K562 (cell line): ENCODE measurements around the gene GNAQ.

Source experiments
- CREB1 ChIP-seq, 2 experiments: sonication (generic) in 1 of 2; formaldehyde crosslinking in 1 of 2; IDR thresholded peaks; 2 replicates each; pipeline versions ENCODE4 v1.6.1 to v1.8.0; 2012 to 2022; ENCODE audit warnings: inconsistent platforms in 1 of 2, mild to moderate bottlenecking in 1 of 2, missing genetic modification reagents in 1 of 2, moderate library complexity in 1 of 2
- FOXK2 ChIP-seq, 2 experiments: fragments of 450-650 bp; IDR thresholded peaks in 1 of 2; conservative IDR thresholded peaks in 1 of 2; 2 replicates each; pipeline ENCODE4 v1.6.1; 2016; ENCODE audit warnings: low read depth in 2 of 2, mild to moderate bottlenecking in 1 of 2
- JUN ChIP-seq, 2 experiments: sonication (generic) in 1 of 2; formaldehyde crosslinking in 1 of 2; IDR thresholded peaks; 2 replicates each; pipeline versions ENCODE4 v1.6.1 to v1.8.0; 2012 to 2022; ENCODE audit warnings: borderline replicate concordance in 2 of 2, mild to moderate bottlenecking in 2 of 2, improper control_type of control experiment in 1 of 2, low read depth in 1 of 2, low read length in 1 of 2, missing genetic modification reagents in 1 of 2
- KLF16 ChIP-seq: IDR thresholded peaks from 2 replicates; pipeline ENCODE4 v1.6.1; 2016; ENCODE audit warnings: antibody characterized with exemption
- MYC ChIP-seq, 2 experiments: fragments of 250-450 bp in 1 of 2; sonication (Bioruptor Pico) in 1 of 2; IDR thresholded peaks; 2 replicates each; pipeline versions ENCODE4 v1.5.1 to v1.6.1; 2012 to 2021; ENCODE audit warnings: low read depth in 2 of 2, borderline replicate concordance in 1 of 2, improper control_type of control experiment in 1 of 2, low read length in 1 of 2, mild to moderate bottlenecking in 1 of 2, moderate library complexity in 1 of 2
- POLR2A ChIP-seq: fragments of 450-650 bp; conservative IDR thresholded peaks from 2 replicates; pipeline ENCODE4 v1.6.1; 2016
- POLR2AphosphoS5 ChIP-seq: IDR thresholded peaks from 2 replicates; pipeline ENCODE4 v1.6.1; 2011; ENCODE audit warnings: mild to moderate bottlenecking, low read depth, low read length, moderate library complexity; ENCODE audit not compliant: control insufficient read depth, insufficient read depth
- ZNF436 ChIP-seq: fragments of 250-450, 450-650 bp; sonication (Bioruptor Pico); formaldehyde crosslinking; IDR thresholded peaks from 2 replicates; pipeline ENCODE4 v1.7.0; 2020; ENCODE audit warnings: mild to moderate bottlenecking
- TF ChIP-seq, protein P1 (sequence below), 3 experiments: IDR thresholded peaks in 2 of 3; conservative IDR thresholded peaks in 1 of 3; 2 replicates each; pipeline ENCODE4 v1.5.1; 2011 to 2012; ENCODE audit warnings: low read length in 3 of 3, mild to moderate bottlenecking in 3 of 3, control low read depth in 2 of 3, improper control_type of control experiment in 1 of 3, inconsistent platforms in 1 of 3, low read depth in 1 of 3, mixed read lengths in 1 of 3, moderate library complexity in 1 of 3; ENCODE audit not compliant: insufficient read depth in 2 of 3
- TF ChIP-seq, protein P2 (sequence below): sonication (generic); formaldehyde crosslinking; IDR thresholded peaks from 2 replicates; pipeline ENCODE4 v1.8.1; 2023; ENCODE audit warnings: mild to moderate bottlenecking, missing genetic modification reagents
- TF ChIP-seq, protein P3 (sequence below): IDR thresholded peaks from 2 replicates; pipeline ENCODE4 v1.6.1; 2014; ENCODE audit warnings: antibody characterized with exemption
- TF ChIP-seq, protein P4 (sequence below): sonication (generic); formaldehyde crosslinking; IDR thresholded peaks from 2 replicates; pipeline ENCODE4 v1.8.1; 2023; ENCODE audit warnings: mild to moderate bottlenecking, missing genetic modification reagents

DNA sequence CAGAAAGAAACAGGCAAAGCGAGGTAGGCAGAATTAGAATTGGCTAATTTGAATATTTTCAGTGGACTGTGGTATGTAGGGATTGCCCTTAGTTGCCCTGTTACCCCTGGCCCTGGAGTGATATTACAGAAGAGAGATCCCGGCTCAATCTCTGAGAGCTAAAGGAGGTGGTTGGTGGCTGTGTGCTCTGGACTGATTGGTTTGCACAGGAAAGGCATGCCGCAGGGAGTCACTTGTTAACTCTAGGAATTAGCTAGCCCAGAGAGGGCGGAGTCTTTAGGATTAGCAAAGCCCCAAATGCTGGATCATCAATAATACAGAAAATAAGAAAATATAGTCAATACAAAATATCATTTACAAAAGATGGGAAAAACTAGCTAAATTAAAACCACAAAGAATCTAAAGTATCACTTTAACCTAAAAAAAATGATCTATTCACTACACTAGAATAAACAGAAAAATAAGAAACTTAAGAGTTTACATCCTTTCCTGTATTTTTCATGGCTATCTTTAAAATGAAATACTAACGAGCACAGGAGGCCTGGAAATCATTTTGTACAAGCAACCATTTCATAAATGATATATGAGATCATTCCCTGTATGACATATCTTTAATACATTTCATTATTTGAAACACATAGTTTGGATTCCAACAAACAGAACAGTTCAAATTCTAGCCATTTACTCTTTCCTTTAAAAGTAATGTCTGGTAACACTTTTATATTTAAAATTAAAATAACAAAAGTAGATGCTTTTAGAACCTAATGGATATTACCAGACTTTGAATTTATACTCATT is 71.1 kb downstream of the GNAQ start:
- no peak for TF ChIP-seq JUN (IDR thresholded peaks at IDR 0.05; ENCODE audit: borderline replicate concordance, low read depth, low read length)
- no peak for TF ChIP-seq JUN (CRISPR knock-in tag; IDR thresholded peaks at IDR 0.05; ENCODE audit: borderline replicate concordance)
- TF ChIP-seq MYC (IDR thresholded peaks at IDR 0.05; ENCODE audit: low read depth, low read length), result no peak
- no peak for TF ChIP-seq MYC (CRISPR knock-in tag; IDR thresholded peaks at IDR 0.05; ENCODE audit: borderline replicate concordance, low read depth)
- TF ChIP-seq POLR2AphosphoS5, result no peak
- TF ChIP-seq, protein P1, sequence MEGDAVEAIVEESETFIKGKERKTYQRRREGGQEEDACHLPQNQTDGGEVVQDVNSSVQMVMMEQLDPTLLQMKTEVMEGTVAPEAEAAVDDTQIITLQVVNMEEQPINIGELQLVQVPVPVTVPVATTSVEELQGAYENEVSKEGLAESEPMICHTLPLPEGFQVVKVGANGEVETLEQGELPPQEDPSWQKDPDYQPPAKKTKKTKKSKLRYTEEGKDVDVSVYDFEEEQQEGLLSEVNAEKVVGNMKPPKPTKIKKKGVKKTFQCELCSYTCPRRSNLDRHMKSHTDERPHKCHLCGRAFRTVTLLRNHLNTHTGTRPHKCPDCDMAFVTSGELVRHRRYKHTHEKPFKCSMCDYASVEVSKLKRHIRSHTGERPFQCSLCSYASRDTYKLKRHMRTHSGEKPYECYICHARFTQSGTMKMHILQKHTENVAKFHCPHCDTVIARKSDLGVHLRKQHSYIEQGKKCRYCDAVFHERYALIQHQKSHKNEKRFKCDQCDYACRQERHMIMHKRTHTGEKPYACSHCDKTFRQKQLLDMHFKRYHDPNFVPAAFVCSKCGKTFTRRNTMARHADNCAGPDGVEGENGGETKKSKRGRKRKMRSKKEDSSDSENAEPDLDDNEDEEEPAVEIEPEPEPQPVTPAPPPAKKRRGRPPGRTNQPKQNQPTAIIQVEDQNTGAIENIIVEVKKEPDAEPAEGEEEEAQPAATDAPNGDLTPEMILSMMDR (IDR thresholded peaks at IDR 0.05 in 2 of 3, conservative IDR thresholded peaks at IDR 0.05 in 1 of 3; ENCODE audit: insufficient read depth in 2 of 3, low read depth in 1 of 3, low read length in 3 of 3), result no peak
- TF ChIP-seq, protein P2, sequence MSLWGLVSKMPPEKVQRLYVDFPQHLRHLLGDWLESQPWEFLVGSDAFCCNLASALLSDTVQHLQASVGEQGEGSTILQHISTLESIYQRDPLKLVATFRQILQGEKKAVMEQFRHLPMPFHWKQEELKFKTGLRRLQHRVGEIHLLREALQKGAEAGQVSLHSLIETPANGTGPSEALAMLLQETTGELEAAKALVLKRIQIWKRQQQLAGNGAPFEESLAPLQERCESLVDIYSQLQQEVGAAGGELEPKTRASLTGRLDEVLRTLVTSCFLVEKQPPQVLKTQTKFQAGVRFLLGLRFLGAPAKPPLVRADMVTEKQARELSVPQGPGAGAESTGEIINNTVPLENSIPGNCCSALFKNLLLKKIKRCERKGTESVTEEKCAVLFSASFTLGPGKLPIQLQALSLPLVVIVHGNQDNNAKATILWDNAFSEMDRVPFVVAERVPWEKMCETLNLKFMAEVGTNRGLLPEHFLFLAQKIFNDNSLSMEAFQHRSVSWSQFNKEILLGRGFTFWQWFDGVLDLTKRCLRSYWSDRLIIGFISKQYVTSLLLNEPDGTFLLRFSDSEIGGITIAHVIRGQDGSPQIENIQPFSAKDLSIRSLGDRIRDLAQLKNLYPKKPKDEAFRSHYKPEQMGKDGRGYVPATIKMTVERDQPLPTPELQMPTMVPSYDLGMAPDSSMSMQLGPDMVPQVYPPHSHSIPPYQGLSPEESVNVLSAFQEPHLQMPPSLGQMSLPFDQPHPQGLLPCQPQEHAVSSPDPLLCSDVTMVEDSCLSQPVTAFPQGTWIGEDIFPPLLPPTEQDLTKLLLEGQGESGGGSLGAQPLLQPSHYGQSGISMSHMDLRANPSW (CRISPR knock-in tag), result no peak
- TF ChIP-seq POLR2A, result no peak
- TF ChIP-seq, protein P3, sequence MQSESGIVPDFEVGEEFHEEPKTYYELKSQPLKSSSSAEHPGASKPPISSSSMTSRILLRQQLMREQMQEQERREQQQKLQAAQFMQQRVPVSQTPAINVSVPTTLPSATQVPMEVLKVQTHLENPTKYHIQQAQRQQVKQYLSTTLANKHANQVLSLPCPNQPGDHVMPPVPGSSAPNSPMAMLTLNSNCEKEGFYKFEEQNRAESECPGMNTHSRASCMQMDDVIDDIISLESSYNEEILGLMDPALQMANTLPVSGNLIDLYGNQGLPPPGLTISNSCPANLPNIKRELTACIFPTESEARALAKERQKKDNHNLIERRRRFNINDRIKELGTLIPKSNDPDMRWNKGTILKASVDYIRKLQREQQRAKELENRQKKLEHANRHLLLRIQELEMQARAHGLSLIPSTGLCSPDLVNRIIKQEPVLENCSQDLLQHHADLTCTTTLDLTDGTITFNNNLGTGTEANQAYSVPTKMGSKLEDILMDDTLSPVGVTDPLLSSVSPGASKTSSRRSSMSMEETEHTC, result no peak
- TF ChIP-seq ZNF436, result no peak
- TF ChIP-seq FOXK2 (conservative IDR thresholded peaks at IDR 0.05 in 1 of 2, IDR thresholded peaks at IDR 0.05 in 1 of 2; ENCODE audit: low read depth in 2 of 2), result no peak
- TF ChIP-seq, protein P4, sequence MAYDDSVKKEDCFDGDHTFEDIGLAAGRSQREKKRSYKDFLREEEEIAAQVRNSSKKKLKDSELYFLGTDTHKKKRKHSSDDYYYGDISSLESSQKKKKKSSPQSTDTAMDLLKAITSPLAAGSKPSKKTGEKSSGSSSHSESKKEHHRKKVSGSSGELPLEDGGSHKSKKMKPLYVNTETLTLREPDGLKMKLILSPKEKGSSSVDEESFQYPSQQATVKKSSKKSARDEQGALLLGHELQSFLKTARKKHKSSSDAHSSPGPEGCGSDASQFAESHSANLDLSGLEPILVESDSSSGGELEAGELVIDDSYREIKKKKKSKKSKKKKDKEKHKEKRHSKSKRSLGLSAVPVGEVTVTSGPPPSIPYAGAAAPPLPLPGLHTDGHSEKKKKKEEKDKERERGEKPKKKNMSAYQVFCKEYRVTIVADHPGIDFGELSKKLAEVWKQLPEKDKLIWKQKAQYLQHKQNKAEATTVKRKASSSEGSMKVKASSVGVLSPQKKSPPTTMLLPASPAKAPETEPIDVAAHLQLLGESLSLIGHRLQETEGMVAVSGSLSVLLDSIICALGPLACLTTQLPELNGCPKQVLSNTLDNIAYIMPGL, result no peak
- no peak for TF ChIP-seq CREB1 (IDR thresholded peaks at IDR 0.05)
- TF ChIP-seq CREB1 (CRISPR knock-in tag; IDR thresholded peaks at IDR 0.05), result no peak
- TF ChIP-seq KLF16, result no peak
